Upper lobe of left lung (tissue), 4 donors: ENCODE data around the gene ARHGAP23.

Experiments
- CTCF ChIP-seq, 6 experiments: fragments of 450-650 bp in 4 of 6; fragments of 200-600 bp in 2 of 6; sonication (generic) in 2 of 6; IDR thresholded peaks; one replicate each; pipeline ENCODE4 v1.5.1; 2016 to 2019; ENCODE audit warnings: antibody characterized with exemption in 6 of 6
- POLR2A ChIP-seq, 4 donors: fragments of 450-650 bp; IDR thresholded peaks; one replicate each; pipeline ENCODE4 v1.5.1; 2016 to 2017; ENCODE audit warnings: antibody characterized with exemption in 4 of 4, mild to moderate bottlenecking in 2 of 4
- POLR2AphosphoS5 ChIP-seq, 2 donors: sonication (generic); formaldehyde crosslinking; IDR thresholded peaks; one replicate each; pipeline ENCODE4 v1.5.1; 2017; ENCODE audit warnings: antibody characterized with exemption in 2 of 2

DNA sequence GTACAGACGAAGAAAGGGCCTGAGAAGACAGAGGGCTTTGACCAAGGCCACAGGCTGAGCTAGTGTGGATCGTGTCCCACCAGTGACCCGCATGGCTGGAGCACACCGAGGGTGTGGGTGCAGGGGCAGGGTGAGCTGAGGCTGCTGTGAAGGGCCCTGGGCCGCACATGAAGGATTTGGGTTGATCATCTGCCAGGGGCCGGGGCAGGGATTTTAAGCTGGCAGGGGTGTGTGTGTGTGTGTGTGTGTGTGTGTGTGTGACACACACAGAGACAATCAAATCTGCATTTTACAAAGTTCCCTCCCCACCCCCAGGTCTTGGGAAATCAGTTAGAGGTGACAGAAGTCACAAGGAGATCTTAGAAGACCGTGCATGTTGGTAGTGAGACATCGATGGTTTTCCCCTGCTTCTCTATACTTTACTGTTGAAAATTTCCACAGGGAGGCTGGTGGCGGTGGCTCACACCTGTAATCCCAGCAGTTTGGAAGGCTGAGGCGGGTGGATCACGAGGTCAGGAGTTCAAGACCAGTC, 112.3 kb downstream of the ARHGAP23 start:
- TF ChIP-seq CTCF (IDR thresholded peaks at IDR 0.05) (no peak), POLR2A (IDR thresholded peaks at IDR 0.05) (no peak), POLR2AphosphoS5 (IDR thresholded peaks at IDR 0.05) (no peak)
